Gastroesophageal sphincter (tissue), 3 donors: ENCODE measurements around the gene LY9.

Source experiments
- CTCF ChIP-seq, 4 experiments: fragments of 200-600 bp in 2 of 4; fragments of 450-650 bp in 2 of 4; sonication (generic) in 1 of 4; IDR thresholded peaks; one replicate each; pipeline ENCODE4 v1.5.1; 2017 to 2019; ENCODE audit warnings: antibody characterized with exemption in 4 of 4, mild to moderate bottlenecking in 2 of 4, moderate library complexity in 2 of 4
- POLR2A ChIP-seq, 2 donors: fragments of 450-650 bp; IDR thresholded peaks; one replicate each; pipeline ENCODE4 v1.6.1; 2017; ENCODE audit warnings: antibody characterized with exemption in 2 of 2, mild to moderate bottlenecking in 2 of 2, moderate library complexity in 1 of 2

GRCh38 chr1:160814856-160815255 lies 18.9 kb downstream of the LY9 start:
- no peak for TF ChIP-seq CTCF (IDR thresholded peaks at IDR 0.05)
- TF ChIP-seq POLR2A (IDR thresholded peaks at IDR 0.05) = no peak
